Caco-2 (cell line): Measurements from ENCODE around the gene CLPX. TPM values are rescaled to one million over a fixed set of nuclear protein-coding genes. Genes with fewer than 3 reads are reported as not detected.

Source experiments
- BruUV-seq: library from RNA; stranded (reverse); fragments of 400-500 nt; replicated peaks from 2 replicates; lab custom pipeline; 2021; lab: Mats Ljungman, UMichigan
- CTCF ChIA-PET: fragments of 300-600 bp; sonication (Branson Sonifier 250); formaldehyde crosslinking; loops from one replicate; lab custom pipeline; 2022; ENCODE audit warnings: antibody characterized with exemption; lab: Charles Lee
- POLR2A ChIA-PET: fragments of 300-600 bp; sonication (Branson Sonifier 250); formaldehyde crosslinking; loops from one replicate; lab custom pipeline; 2022; ENCODE audit warnings: antibody characterized with exemption; lab: Charles Lee
- DNase-seq, 2 experiments: peaks; one replicate each; pipeline versions ENCODE4 v3.0.0 to v3.0.0-alpha.2; 2020 to 2022
- H3K27me3 ChIP-seq: replicated peaks from 2 replicates; pipeline ENCODE4 v1.6.0; 2011; ENCODE audit warnings: low read length; ENCODE audit not compliant: control insufficient read depth, insufficient read depth
- H3K36me3 ChIP-seq: 2 replicates; pipeline ENCODE4 v1.5.1; 2011; ENCODE audit warnings: low read length; ENCODE audit not compliant: control insufficient read depth, insufficient read depth
- H3K4me1 ChIP-seq: fragments of 250-450 bp; sonication (Bioruptor Pico); 2 replicates; pipeline ENCODE4 v1.5.1; 2020; ENCODE audit warnings: mild to moderate bottlenecking
- H3K4me3 ChIP-seq: 2 replicates; pipeline ENCODE4 v1.5.1; 2011; ENCODE audit warnings: low read depth, mild to moderate bottlenecking, control low read depth, low read length
- H3K9me3 ChIP-seq: fragments of 250-450 bp; sonication (Bioruptor Pico); 2 replicates; pipeline ENCODE4 v1.5.1; 2020; ENCODE audit warnings: mild to moderate bottlenecking, moderate library complexity
- H3K27ac Mint-ChIP-seq: one replicate; pipeline ENCODE4 v1.8.0; 2022; ENCODE audit warnings: mixed read lengths; ENCODE audit not compliant: unreplicated experiment
- H3K27me3 Mint-ChIP-seq: one replicate; pipeline ENCODE4 v1.8.0; 2022; ENCODE audit warnings: mixed read lengths; ENCODE audit not compliant: insufficient read depth, unreplicated experiment
- H3K36me3 Mint-ChIP-seq: one replicate; pipeline ENCODE4 v1.8.0; 2022; ENCODE audit warnings: mild to moderate bottlenecking, mixed read lengths; ENCODE audit not compliant: insufficient read depth, unreplicated experiment
- H3K4me1 Mint-ChIP-seq: one replicate; pipeline ENCODE4 v1.8.0; 2022; ENCODE audit warnings: low read depth, mixed read lengths; ENCODE audit not compliant: unreplicated experiment
- H3K4me3 Mint-ChIP-seq: one replicate; pipeline ENCODE4 v1.8.0; 2022; ENCODE audit warnings: mild to moderate bottlenecking, moderate library complexity, mixed read lengths; ENCODE audit not compliant: unreplicated experiment
- H3K9me3 Mint-ChIP-seq: one replicate; pipeline ENCODE4 v1.8.0; 2022; ENCODE audit warnings: mixed read lengths; ENCODE audit not compliant: unreplicated experiment
- CTCF ChIP-seq, 2 experiments: fragments of 200-600 bp in 1 of 2; IDR thresholded peaks; 1 replicate in 1 of 2; 2 replicates in 1 of 2; pipeline versions ENCODE4 v1.5.1 to v1.8.0; 2011 to 2022; ENCODE audit warnings: antibody characterized with exemption in 1 of 2, control low read depth in 1 of 2, inconsistent platforms in 1 of 2, low read depth in 1 of 2, low read length in 1 of 2, mild to moderate bottlenecking in 1 of 2, moderate library complexity in 1 of 2; ENCODE audit not compliant: insufficient read depth in 1 of 2, severe bottlenecking in 1 of 2, unreplicated experiment in 1 of 2
- intact Hi-C: fragments of 100-400 bp; cut with micrococcal nuclease; formaldehyde crosslinking; loops from one replicate; pipeline ENCODE4 v1.10.0; 2022; ENCODE audit not compliant: unreplicated experiment
- total RNA-seq: library from RNA; stranded (reverse); gene quantifications from 2 replicates; pipeline ENCODE4 v1.2.3, GENCODE V29; 2022

Gene CLPX
- total RNA-seq, 1 experiment from 2014 or later: 59.4 TPM

- no peak for TF ChIP-seq CTCF (IDR thresholded peaks at IDR 0.05; ENCODE audit: insufficient read depth in 1 of 2, low read depth in 1 of 2, low read length in 1 of 2, severe bottlenecking in 1 of 2, unreplicated experiment in 1 of 2)
- Histone ChIP-seq H3K4me1 (peaks cover 4% of the 10 kb centered on the region; the same call in 1 of the 2 replicates), H3K36me3 (no peaks in the 10 kb centered on the region), H3K4me3 (no peak overlapping the region), H3K9me3 (no peaks in the 10 kb centered on the region), H3K27me3 (no peaks in the 10 kb centered on the region)
- no peaks in the 10 kb centered on the region for H3K36me3 Mint-ChIP-seq
- H3K27ac Mint-ChIP-seq: no peak overlapping the region
- no peaks in the 10 kb centered on the region for H3K27me3 Mint-ChIP-seq
- H3K4me1 Mint-ChIP-seq: peaks cover 7% of the 10 kb centered on the region
- no peak overlapping the region for H3K4me3 Mint-ChIP-seq
- CTCF ChIA-PET: no interaction called here
- no peak for DNase-seq
- no peaks in the 10 kb centered on the region for H3K9me3 Mint-ChIP-seq
- POLR2A ChIA-PET: no interaction called here
- BruUV-seq: no TSS peak
- intact Hi-C loops: no loop called here
These were observed 10.4 kb upstream of the CLPX start for GRCh38 chr15:65195548-65195923.

- H3K36me3 Mint-ChIP-seq: no peaks in the 10 kb centered on the region
- no peak overlapping the region for H3K4me3 Mint-ChIP-seq
- Histone ChIP-seq H3K4me3 (no peak overlapping the region), H3K27me3 (no peaks in the 10 kb centered on the region), H3K4me1 (peaks cover 4% of the 10 kb centered on the region; the same call in 1 of the 2 replicates), H3K9me3 (no peaks in the 10 kb centered on the region), H3K36me3 (no peaks in the 10 kb centered on the region)
- no peak overlapping the region for H3K27ac Mint-ChIP-seq
- H3K4me1 Mint-ChIP-seq: peaks cover 7% of the 10 kb centered on the region
- intact Hi-C loops: no loop called here
- no TSS peak for BruUV-seq
- H3K27me3 Mint-ChIP-seq: no peaks in the 10 kb centered on the region
- CTCF ChIA-PET: interaction anchor here (0.6 kb wide), 1 partner anchor 62 kb away, joined by 4 read pairs; no protein-coding TSS in a partner anchor
- DNase-seq: no peak
- no peaks in the 10 kb centered on the region for H3K9me3 Mint-ChIP-seq
- POLR2A ChIA-PET: no interaction called here
- no peak for TF ChIP-seq CTCF (IDR thresholded peaks at IDR 0.05; ENCODE audit: insufficient read depth in 1 of 2, low read depth in 1 of 2, low read length in 1 of 2, severe bottlenecking in 1 of 2, unreplicated experiment in 1 of 2)
These were observed 9.8 kb upstream of the CLPX start for GRCh38 chr15:65194826-65195547.

GRCh38 chr15:65192016-65192415 lies 6.9 kb upstream of the CLPX start:
- Mint-ChIP-seq H3K9me3 (no peaks in the 10 kb centered on the region), H3K27ac (no peak overlapping the region), H3K4me1 (peaks cover 7% of the 10 kb centered on the region), H3K36me3 (no peaks in the 10 kb centered on the region), H3K4me3 (no peak overlapping the region), H3K27me3 (no peaks in the 10 kb centered on the region)
- DNase-seq: peak; percentile 19 to 67
- no peak overlapping the region for H3K4me3 ChIP-seq
- intact Hi-C loops: no loop called here
- POLR2A ChIA-PET: no interaction called here
- peaks cover 4% of the 10 kb centered on the region; the same call in 1 of the 2 replicates for H3K4me1 ChIP-seq
- CTCF ChIA-PET: no interaction called here
- no peaks in the 10 kb centered on the region for H3K9me3 ChIP-seq
- H3K36me3 ChIP-seq: no peaks in the 10 kb centered on the region
- TF ChIP-seq CTCF (IDR thresholded peaks at IDR 0.05; ENCODE audit: insufficient read depth in 1 of 2, low read depth in 1 of 2, low read length in 1 of 2, severe bottlenecking in 1 of 2, unreplicated experiment in 1 of 2): no peak
- no peaks in the 10 kb centered on the region for H3K27me3 ChIP-seq
- BruUV-seq: no TSS peak
